NCI-H1694 treated with DMSO at 0.1 percent for 48 hours (cell line): ENCODE measurements around the gene STK26.
"Not testable (repeated sequence)": the region's sequence is repeated elsewhere in the genome, so short reads cannot be mapped to it uniquely, and the experiment has no call there.

Experiments
- DNase-seq: peaks from one replicate; lab custom pipeline; 2025; lab: John Stamatoyannopoulos, UW

Gene STK26

GRCh38 chrX:132094164-132094563, 71.1 kb downstream of the STK26 start:
- no peak for DNase-seq

GRCh38 chrX:132098704-132099103, 75.6 kb downstream of the STK26 start:
- DNase-seq = not testable (repeated sequence)

- no peak for DNase-seq
These were observed 78.1 kb downstream of the STK26 start for GRCh38 chrX:132101206-132101605.

- no peak for DNase-seq
These were observed 78.7 kb downstream of the STK26 start for GRCh38 chrX:132101799-132102198.

- no peak for DNase-seq
These were observed 84.2 kb downstream of the STK26 start for GRCh38 chrX:132107291-132107690.

- DNase-seq = no peak
These were observed 91.5 kb downstream of the STK26 start for GRCh38 chrX:132114607-132115006.

- DNase-seq = no peak
These were observed 92.7 kb downstream of the STK26 start for GRCh38 chrX:132115792-132116191.

GRCh38 chrX:132118358-132118757, 95.3 kb downstream of the STK26 start:
- DNase-seq = no peak

- DNase-seq = no peak
These were observed 96.2 kb downstream of the STK26 start for GRCh38 chrX:132119283-132119682.

- DNase-seq = no peak
These were observed 96.9 kb downstream of the STK26 start for GRCh38 chrX:132119821-132120515.

GRCh38 chrX:132120913-132121312, 97.8 kb downstream of the STK26 start:
- no peak for DNase-seq
